ENCODE data around the gene MYL4.

The MYL4 gene

GRCh38 chr17:47246120-47246519 lies 37.0 kb downstream of the MYL4 start:
- FAIRE-seq (no peak), DNase-seq (ENCODE audit: insufficient read length, low spot score) (no peak)
- TF ChIP-seq POLR2A (IDR thresholded peaks at IDR 0.05; ENCODE audit: low read depth, low read length) (no peak), POU2F2 (IDR thresholded peaks at IDR 0.05; ENCODE audit: low read depth, low read length) (no peak), POLR2AphosphoS5 (IDR thresholded peaks at IDR 0.05; ENCODE audit: low read depth, low read length) (no peak)

GRCh38 chr17:47250855-47251254 lies 41.7 kb downstream of the MYL4 start:
- FAIRE-seq: no peak
- TF ChIP-seq SPI1 (IDR thresholded peaks at IDR 0.05; ENCODE audit: low read depth, low read length) (no peak), TAF1 (IDR thresholded peaks at IDR 0.05; ENCODE audit: low read depth, low read length) (no peak)

GRCh38 chr17:47251421-47251940 lies 42.3 kb downstream of the MYL4 start:
- TF ChIP-seq POLR2AphosphoS5 (IDR thresholded peaks at IDR 0.05; ENCODE audit: low read depth, low read length) (no peak), TAF1 (IDR thresholded peaks at IDR 0.05; ENCODE audit: low read depth, low read length) (no peak), POLR2A (IDR thresholded peaks at IDR 0.05; ENCODE audit: low read depth, low read length) (no peak), PAX5 (IDR thresholded peaks at IDR 0.05; ENCODE audit: insufficient read depth, low read length, severe bottlenecking) (no peak), SPI1 (IDR thresholded peaks at IDR 0.05; ENCODE audit: low read depth, low read length) (no peak), POU2F2 (IDR thresholded peaks at IDR 0.05; ENCODE audit: low read depth, low read length) (no peak)
- DNase-seq (ENCODE audit: insufficient read length, low spot score): no peak
- no peak for FAIRE-seq

More at GRCh38 chr17:47250855-47251254, 41.7 kb downstream of the MYL4 start:
- DNase-seq (ENCODE audit: insufficient read length, low spot score): no peak

- FAIRE-seq (no peak), DNase-seq (ENCODE audit: insufficient read length, low spot score) (no peak)
- TF ChIP-seq SPI1 (IDR thresholded peaks at IDR 0.05; ENCODE audit: low read depth, low read length) (no peak), POLR2AphosphoS5 (IDR thresholded peaks at IDR 0.05; ENCODE audit: low read depth, low read length) (no peak), POU2F2 (IDR thresholded peaks at IDR 0.05; ENCODE audit: low read depth, low read length) (no peak), TAF1 (IDR thresholded peaks at IDR 0.05; ENCODE audit: low read depth, low read length) (no peak), PAX5 (IDR thresholded peaks at IDR 0.05; ENCODE audit: insufficient read depth, low read length, severe bottlenecking) (no peak), POLR2A (IDR thresholded peaks at IDR 0.05; ENCODE audit: low read depth, low read length) (no peak)
Measured at GRCh38 chr17:47252209-47252608, 43.1 kb downstream of the MYL4 start.

GRCh38 chr17:47252766-47253512 lies 43.8 kb downstream of the MYL4 start:
- no peak for DNase-seq (ENCODE audit: insufficient read length, low spot score)
- FAIRE-seq: peak; percentile 5
- no peak for TF ChIP-seq PAX5 (IDR thresholded peaks at IDR 0.05; ENCODE audit: insufficient read depth, low read length, severe bottlenecking)
- TF ChIP-seq SPI1 (IDR thresholded peaks at IDR 0.05; ENCODE audit: low read depth, low read length): peak; percentile 27; the same call in 1 of the 2 replicates

GRCh38 chr17:47253541-47254402 lies 44.6 kb downstream of the MYL4 start, which contains the start of gene ITGB3:
TSS of gene ITGB3 (plus strand) at chr17:47253827. CDS start at chr17:47253862, 35 bp downstream.
- FAIRE-seq: peak; percentile 89
- DNase-seq (ENCODE audit: insufficient read length, low spot score): peak; percentile 79
- TF ChIP-seq POLR2AphosphoS5 (IDR thresholded peaks at IDR 0.05; ENCODE audit: low read depth, low read length) (no peak), PAX5 (IDR thresholded peaks at IDR 0.05; ENCODE audit: insufficient read depth, low read length, severe bottlenecking) (no peak)

GRCh38 chr17:47254403-47254943 lies 45.3 kb downstream of the MYL4 start:
- TF ChIP-seq SPI1 (IDR thresholded peaks at IDR 0.05; ENCODE audit: low read depth, low read length) (no peak), POLR2AphosphoS5 (IDR thresholded peaks at IDR 0.05; ENCODE audit: low read depth, low read length) (no peak), POU2F2 (IDR thresholded peaks at IDR 0.05; ENCODE audit: low read depth, low read length) (no peak), POLR2A (IDR thresholded peaks at IDR 0.05; ENCODE audit: low read depth, low read length) (no peak), TAF1 (IDR thresholded peaks at IDR 0.05; ENCODE audit: low read depth, low read length) (no peak), PAX5 (IDR thresholded peaks at IDR 0.05; ENCODE audit: insufficient read depth, low read length, severe bottlenecking) (no peak)
- no peak for DNase-seq (ENCODE audit: insufficient read length, low spot score)

GRCh38 chr17:47257651-47258339 lies 48.6 kb downstream of the MYL4 start:
- no peak for DNase-seq (ENCODE audit: insufficient read length, low spot score)
- FAIRE-seq: no peak

More at GRCh38 chr17:47254403-47254943, 45.3 kb downstream of the MYL4 start:
- FAIRE-seq: no peak

GRCh38 chr17:47262586-47262985 lies 53.4 kb downstream of the MYL4 start:
- DNase-seq (ENCODE audit: insufficient read length, low spot score) (no peak), FAIRE-seq (no peak)
- TF ChIP-seq POLR2AphosphoS5 (IDR thresholded peaks at IDR 0.05; ENCODE audit: low read depth, low read length) (no peak), POLR2A (IDR thresholded peaks at IDR 0.05; ENCODE audit: low read depth, low read length) (no peak), SPI1 (IDR thresholded peaks at IDR 0.05; ENCODE audit: low read depth, low read length) (no peak), POU2F2 (IDR thresholded peaks at IDR 0.05; ENCODE audit: low read depth, low read length) (no peak)

More at GRCh38 chr17:47257651-47258339, 48.6 kb downstream of the MYL4 start:
- TF ChIP-seq POLR2AphosphoS5 (IDR thresholded peaks at IDR 0.05; ENCODE audit: low read depth, low read length): no peak
- TF ChIP-seq TAF1 (IDR thresholded peaks at IDR 0.05; ENCODE audit: low read depth, low read length): no peak
- TF ChIP-seq POU2F2 (IDR thresholded peaks at IDR 0.05; ENCODE audit: low read depth, low read length): no peak
- no peak for TF ChIP-seq SPI1 (IDR thresholded peaks at IDR 0.05; ENCODE audit: low read depth, low read length)
- TF ChIP-seq PAX5 (IDR thresholded peaks at IDR 0.05; ENCODE audit: insufficient read depth, low read length, severe bottlenecking): no peak
- no peak for TF ChIP-seq POLR2A (IDR thresholded peaks at IDR 0.05; ENCODE audit: low read depth, low read length)
